ENCODE data around the gene MAG.
"Not testable (repeated sequence)": the region's sequence is repeated elsewhere in the genome, so short reads cannot be mapped to it uniquely, and the experiment has no call there.

MAG gene

GRCh38 chr19:35347930-35348298 is 56.0 kb downstream of the MAG start:
- no peak for DNase-seq

- DNase-seq, result no peak
Observed at GRCh38 chr19:35348911-35349611, 57.1 kb downstream of the MAG start.

- no peak for DNase-seq
Observed at GRCh38 chr19:35349614-35350521, 57.9 kb downstream of the MAG start.

- DNase-seq, result no peak
Observed at GRCh38 chr19:35350591-35350990, 58.6 kb downstream of the MAG start.

- DNase-seq, result no peak
Observed at GRCh38 chr19:35351411-35352176, 59.6 kb downstream of the MAG start.

GRCh38 chr19:35352177-35352447 is 60.2 kb downstream of the MAG start:
- DNase-seq, result no peak

GRCh38 chr19:35352448-35353304 is 60.7 kb downstream of the MAG start:
- DNase-seq, result peak; percentile 78

- DNase-seq, result peak; percentile 58
Observed at GRCh38 chr19:35353635-35354034, 61.7 kb downstream of the MAG start.

GRCh38 chr19:35354898-35355297 is 62.9 kb downstream of the MAG start:
- no peak for DNase-seq

GRCh38 chr19:35355791-35356460 is 64.0 kb downstream of the MAG start:
- no peak for DNase-seq

- peak; percentile 72 for DNase-seq
Observed at GRCh38 chr19:35357867-35358573, 66.1 kb downstream of the MAG start, which contains the start of gene FFAR3. FFAR3 (plus strand) TSS chr19:35358460; CDS start chr19:35358891, 431 bp downstream.

GRCh38 chr19:35358834-35359233 is 66.9 kb downstream of the MAG start:
- not testable (repeated sequence) for DNase-seq

- not testable (repeated sequence) for DNase-seq
Observed at GRCh38 chr19:35359395-35359794, 67.4 kb downstream of the MAG start.

- not testable (repeated sequence) for DNase-seq
Observed at GRCh38 chr19:35360081-35360480, 68.1 kb downstream of the MAG start.

- DNase-seq, result no peak
Observed at GRCh38 chr19:35360880-35361420, 69.0 kb downstream of the MAG start.

- no peak for DNase-seq
Observed at GRCh38 chr19:35362261-35363000, 70.5 kb downstream of the MAG start.

- DNase-seq, result no peak
Observed at GRCh38 chr19:35363001-35363590, 71.1 kb downstream of the MAG start.

Measured in inflammatory macrophage treated with lipopolysaccharide for 4 hours (primary cell).